Measurements from ENCODE around the gene CEP41. TPM values are rescaled to one million over a fixed set of nuclear protein-coding genes. Genes with fewer than 3 reads are reported as not detected.
A peak's percentile ranks its signal among the peaks of the same experiment; 100 is the strongest.

The CEP41 gene
- total RNA-seq, 1 donor from 2014 or later: 34.7 TPM

DNA sequence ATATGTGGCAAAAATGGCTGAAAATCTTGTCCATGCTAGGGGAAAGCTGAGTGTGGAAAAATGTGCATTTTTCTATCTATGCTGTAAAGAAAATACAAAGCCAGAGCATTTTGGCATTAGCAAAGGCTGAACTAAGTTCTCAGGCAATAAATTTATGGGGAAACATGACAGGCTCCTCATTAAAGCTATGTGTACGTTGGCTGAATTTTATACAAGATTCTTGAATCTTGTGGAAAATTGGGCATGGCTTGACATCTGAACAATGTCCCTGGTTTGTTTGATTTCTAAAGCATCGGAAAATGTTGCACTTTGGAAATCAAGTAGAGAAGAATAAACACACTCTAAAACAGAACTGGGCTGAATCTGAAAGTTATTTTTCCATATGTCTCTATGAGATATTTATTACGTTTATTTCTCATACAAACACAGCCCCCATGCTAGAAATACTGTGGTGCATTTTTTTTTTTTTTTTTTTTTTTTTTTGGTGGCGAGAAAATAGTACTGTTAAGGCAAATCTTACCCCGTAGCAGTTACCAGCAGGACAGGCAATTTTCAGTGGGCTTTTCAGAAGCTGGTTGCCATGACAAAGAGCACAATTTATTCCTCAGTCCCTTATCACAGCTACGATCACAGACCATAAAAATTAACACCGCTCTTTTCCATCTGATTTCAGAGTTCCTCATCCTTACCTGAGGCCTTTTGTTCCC, 43.6 kb downstream of the CEP41 start:
- Mint-ChIP-seq H3K27ac (ENCODE audit: unreplicated experiment) (no peak overlapping the region), H3K4me1 (ENCODE audit: low read depth, unreplicated experiment) (peaks cover 30% of the 10 kb centered on the region), H3K27me3 (ENCODE audit: unreplicated experiment) (peaks cover 6% of the 10 kb centered on the region), H3K4me3 (ENCODE audit: unreplicated experiment) (no peak overlapping the region), H3K36me3 (ENCODE audit: unreplicated experiment) (no peaks in the 10 kb centered on the region), H3K9me3 (ENCODE audit: unreplicated experiment) (peaks cover 1% of the 10 kb centered on the region)
- TF ChIP-seq, protein P1, sequence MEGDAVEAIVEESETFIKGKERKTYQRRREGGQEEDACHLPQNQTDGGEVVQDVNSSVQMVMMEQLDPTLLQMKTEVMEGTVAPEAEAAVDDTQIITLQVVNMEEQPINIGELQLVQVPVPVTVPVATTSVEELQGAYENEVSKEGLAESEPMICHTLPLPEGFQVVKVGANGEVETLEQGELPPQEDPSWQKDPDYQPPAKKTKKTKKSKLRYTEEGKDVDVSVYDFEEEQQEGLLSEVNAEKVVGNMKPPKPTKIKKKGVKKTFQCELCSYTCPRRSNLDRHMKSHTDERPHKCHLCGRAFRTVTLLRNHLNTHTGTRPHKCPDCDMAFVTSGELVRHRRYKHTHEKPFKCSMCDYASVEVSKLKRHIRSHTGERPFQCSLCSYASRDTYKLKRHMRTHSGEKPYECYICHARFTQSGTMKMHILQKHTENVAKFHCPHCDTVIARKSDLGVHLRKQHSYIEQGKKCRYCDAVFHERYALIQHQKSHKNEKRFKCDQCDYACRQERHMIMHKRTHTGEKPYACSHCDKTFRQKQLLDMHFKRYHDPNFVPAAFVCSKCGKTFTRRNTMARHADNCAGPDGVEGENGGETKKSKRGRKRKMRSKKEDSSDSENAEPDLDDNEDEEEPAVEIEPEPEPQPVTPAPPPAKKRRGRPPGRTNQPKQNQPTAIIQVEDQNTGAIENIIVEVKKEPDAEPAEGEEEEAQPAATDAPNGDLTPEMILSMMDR (IDR thresholded peaks at IDR 0.05; ENCODE audit: partially characterized antibody, unreplicated experiment): no peak
- no peak for DNase-seq

DNA sequence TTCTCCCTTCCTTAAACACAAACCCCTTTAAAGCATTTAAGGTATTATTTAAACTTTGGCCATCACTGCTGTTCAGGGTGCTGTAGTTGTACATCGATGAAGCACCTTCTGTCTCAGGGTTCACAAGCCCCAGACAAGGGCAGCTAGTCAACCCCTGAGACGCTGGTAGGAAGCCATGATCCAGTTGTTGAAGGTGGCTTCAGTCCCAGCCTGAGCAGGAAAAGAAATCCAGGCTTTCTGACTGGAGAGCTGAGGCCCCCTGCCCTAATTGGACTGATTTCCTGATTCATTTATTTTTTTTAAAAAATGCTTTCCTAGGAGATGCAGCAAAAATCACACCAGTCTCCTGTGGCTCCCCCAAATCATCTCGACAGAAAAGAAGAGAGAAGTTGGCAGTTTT, 44.7 kb downstream of the CEP41 start:
- Mint-ChIP-seq H3K4me3 (ENCODE audit: unreplicated experiment) (no peak overlapping the region), H3K4me1 (ENCODE audit: low read depth, unreplicated experiment) (peaks cover 34% of the 10 kb centered on the region), H3K27me3 (ENCODE audit: unreplicated experiment) (peaks cover 6% of the 10 kb centered on the region), H3K27ac (ENCODE audit: unreplicated experiment) (no peak overlapping the region), H3K9me3 (ENCODE audit: unreplicated experiment) (peaks cover 1% of the 10 kb centered on the region), H3K36me3 (ENCODE audit: unreplicated experiment) (no peaks in the 10 kb centered on the region)
- TF ChIP-seq, protein P1 (IDR thresholded peaks at IDR 0.05; ENCODE audit: partially characterized antibody, unreplicated experiment): no peak
- no peak for DNase-seq

DNA sequence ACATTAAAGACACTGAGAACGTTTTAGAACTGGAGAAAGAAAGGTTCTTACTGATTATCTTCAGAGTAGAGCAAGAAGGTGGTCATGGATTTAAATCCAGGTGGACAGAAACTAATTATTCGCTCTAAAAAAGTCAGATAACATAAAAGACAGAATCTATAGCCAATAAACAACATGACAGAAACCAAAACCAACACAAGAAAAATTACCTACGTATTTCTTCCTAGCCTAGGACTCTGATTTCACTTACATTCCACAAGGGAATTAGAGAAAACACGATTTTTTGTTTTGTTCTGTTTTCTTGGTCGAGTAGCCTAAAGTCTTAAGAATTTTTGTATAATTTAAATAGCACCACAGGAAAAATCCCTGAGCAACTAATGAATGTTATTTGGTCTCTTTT, 45.4 kb downstream of the CEP41 start:
- Mint-ChIP-seq H3K4me1 (ENCODE audit: low read depth, unreplicated experiment) (peaks cover 34% of the 10 kb centered on the region), H3K27me3 (ENCODE audit: unreplicated experiment) (peaks cover 6% of the 10 kb centered on the region), H3K36me3 (ENCODE audit: unreplicated experiment) (no peaks in the 10 kb centered on the region), H3K27ac (ENCODE audit: unreplicated experiment) (no peak overlapping the region), H3K4me3 (ENCODE audit: unreplicated experiment) (no peak overlapping the region), H3K9me3 (ENCODE audit: unreplicated experiment) (peaks cover 1% of the 10 kb centered on the region)
- DNase-seq: no peak
- TF ChIP-seq, protein P1 (IDR thresholded peaks at IDR 0.05; ENCODE audit: partially characterized antibody, unreplicated experiment): no peak

DNA sequence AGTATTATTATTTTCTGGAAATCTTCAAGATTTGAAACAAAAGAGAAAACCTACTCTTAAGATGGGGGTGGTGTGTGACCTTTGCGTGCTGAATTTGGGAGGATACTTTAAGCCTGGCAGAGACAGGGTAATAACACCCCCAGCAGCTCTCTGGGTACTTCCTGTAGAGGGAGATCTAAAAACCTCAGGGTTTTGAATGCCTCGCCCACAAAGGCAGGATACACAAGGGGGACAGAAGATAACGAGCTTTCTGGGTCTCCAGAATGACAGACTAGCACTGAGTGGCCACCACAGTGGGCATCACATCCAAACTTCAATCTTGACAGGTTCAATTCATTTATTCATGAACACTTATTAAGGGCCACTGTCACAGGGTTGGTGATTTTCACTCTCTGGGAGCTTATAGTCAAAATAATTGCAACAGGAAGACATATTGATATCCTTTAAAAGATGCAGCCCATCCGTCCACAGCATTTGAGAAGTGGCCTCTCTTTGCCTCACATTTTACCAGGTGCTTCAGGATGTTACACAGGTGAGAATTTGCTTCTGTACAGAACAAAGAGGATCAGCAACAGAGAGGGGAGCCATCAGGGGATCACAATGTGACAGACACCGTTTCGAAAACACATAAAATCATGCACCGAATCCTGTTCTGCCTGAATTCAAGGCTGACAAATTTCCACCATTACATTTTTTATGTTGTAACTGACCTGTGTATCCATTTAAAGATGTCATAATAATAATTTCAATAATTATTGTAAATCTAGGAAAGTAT, 46.2 kb downstream of the CEP41 start:
- no peak for DNase-seq
- H3K9me3 Mint-ChIP-seq (ENCODE audit: unreplicated experiment): peaks cover 1% of the 10 kb centered on the region
- TF ChIP-seq, protein P1 (IDR thresholded peaks at IDR 0.05; ENCODE audit: partially characterized antibody, unreplicated experiment): no peak
- H3K27me3 Mint-ChIP-seq (ENCODE audit: unreplicated experiment): peaks cover 4% of the 10 kb centered on the region
- peak overlapping the region; percentile 17 for H3K27ac Mint-ChIP-seq (ENCODE audit: unreplicated experiment)
- no peak overlapping the region for H3K4me3 Mint-ChIP-seq (ENCODE audit: unreplicated experiment)
- H3K4me1 Mint-ChIP-seq (ENCODE audit: low read depth, unreplicated experiment): peaks cover 34% of the 10 kb centered on the region
- H3K36me3 Mint-ChIP-seq (ENCODE audit: unreplicated experiment): no peaks in the 10 kb centered on the region
